ENCODE results near the gene SP7.
"Not testable (repeated sequence)": the region's sequence is repeated elsewhere in the genome, so short reads cannot be mapped to it uniquely, and the experiment has no call there.

SP7 gene

DNA sequence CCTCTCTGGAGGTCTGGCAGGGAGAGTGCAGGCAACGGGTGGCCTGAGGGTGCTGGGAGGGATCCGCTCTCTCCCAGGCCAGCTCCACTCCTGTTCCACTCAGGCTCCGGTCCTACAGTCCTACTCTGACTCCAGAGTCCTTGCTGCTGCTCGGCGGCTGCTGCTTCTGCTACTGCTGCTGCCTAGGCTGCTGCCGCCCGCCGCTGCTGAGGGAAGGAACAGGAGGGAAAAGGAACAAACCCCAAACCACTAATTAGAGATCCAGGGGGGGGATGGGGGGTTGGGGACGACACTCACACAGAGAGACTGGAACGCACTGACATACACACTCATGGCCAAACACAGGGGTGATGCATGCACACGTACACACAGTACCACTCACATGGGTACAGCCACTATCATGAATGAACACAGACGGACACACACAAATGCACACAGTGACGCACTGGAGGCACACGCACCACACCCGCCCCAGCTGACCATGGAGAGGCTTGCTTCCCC lies at the start of gene SP7:
Gene SP7 (minus strand): TSS at position 174 of the 501 bp plus-strand sequence. CDS start 708 bp downstream, outside the sequence.
- DNase-seq: no peak

DNA sequence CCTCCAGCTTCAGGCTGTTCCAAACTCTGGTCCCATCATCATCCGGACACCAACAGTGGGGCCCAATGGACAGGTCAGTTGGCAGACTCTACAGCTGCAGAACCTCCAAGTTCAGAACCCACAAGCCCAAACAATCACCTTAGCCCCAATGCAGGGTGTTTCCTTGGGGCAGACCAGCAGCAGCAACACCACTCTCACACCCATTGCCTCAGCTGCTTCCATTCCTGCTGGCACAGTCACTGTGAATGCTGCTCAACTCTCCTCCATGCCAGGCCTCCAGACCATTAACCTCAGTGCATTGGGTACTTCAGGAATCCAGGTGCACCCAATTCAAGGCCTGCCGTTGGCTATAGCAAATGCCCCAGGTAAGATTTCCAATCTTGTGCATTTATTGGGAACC lies 47.1 kb upstream of the SP7 start:
- no peak for DNase-seq

DNA sequence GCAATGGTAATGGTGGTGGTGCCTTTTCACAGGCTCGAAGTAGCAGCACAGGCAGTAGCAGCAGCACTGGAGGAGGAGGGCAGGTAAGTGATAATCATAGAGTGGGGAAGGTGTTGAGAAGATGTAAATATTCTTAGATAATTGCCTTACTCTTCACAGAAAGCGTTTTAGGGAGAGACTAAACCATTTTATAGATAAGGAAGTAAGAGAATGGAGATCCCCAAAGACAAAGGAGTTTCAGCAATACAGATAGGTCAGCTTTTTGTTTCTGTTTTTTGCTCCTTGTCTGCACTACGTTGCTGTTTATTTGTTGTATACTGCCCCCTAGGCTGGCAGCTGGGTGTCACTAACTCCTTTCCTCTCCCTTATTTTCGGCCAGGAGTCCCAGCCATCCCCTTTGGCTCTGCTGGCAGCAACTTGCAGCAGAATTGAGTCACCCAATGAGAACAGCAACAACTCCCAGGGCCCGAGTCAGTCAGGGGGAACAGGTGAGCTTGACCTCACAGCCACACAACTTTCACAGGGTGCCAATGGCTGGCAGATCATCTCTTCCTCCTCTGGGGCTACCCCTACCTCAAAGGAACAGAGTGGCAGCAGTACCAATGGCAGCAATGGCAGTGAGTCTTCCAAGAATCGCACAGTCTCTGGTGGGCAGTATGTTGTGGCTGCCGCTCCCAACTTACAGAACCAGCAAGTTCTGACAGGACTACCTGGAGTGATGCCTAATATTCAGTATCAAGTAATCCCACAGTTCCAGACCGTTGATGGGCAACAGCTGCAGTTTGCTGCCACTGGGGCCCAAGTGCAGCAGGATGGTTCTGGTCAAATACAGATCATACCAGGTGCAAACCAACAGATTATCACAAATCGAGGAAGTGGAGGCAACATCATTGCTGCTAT lies 45.8 kb upstream of the SP7 start:
- no peak for DNase-seq

DNA sequence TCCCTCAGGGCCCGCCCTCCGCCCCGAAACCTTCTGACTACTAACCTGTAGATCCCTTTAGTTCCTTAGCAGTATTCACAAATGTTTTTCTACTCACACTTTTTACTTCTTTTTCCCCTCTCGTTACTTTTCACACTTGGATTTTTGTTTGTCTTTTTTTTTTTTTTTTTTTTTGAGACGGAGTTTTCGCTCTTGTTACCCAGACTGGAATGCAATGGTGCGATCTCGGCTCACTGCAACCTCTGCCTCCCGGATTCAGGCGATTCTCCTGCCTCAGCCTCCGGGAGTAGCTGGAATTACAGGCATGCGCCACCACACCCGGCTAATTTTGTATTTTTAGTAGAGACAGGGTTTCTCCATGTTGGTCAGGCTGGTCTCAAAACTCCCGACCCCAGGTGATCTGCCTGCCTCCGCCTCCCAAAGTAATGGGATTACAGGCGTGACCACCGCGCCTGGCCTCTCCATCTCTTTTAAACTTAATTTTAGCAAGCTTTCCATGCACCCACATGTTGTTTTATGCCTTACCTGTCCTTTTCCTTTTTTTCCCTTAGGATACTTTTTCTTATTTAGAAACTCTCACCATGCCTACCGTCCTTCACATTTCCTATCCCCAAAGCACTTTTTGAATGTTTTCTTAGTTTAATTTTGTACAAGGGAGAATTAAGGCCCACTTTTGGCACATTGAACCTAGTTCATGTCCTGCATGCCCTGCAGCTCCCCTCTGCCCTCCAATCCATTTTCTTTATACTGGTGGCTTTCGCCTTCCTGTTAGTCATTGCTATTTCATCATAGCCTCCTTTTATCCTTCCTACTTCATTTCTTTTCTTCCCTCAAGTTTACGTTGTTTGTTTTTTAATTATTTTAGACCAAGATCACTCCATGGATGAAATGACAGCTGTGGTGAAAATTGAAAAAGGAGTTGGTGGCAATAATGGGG lies 44.9 kb upstream of the SP7 start:
- peak; percentile 23 for DNase-seq

DNA sequence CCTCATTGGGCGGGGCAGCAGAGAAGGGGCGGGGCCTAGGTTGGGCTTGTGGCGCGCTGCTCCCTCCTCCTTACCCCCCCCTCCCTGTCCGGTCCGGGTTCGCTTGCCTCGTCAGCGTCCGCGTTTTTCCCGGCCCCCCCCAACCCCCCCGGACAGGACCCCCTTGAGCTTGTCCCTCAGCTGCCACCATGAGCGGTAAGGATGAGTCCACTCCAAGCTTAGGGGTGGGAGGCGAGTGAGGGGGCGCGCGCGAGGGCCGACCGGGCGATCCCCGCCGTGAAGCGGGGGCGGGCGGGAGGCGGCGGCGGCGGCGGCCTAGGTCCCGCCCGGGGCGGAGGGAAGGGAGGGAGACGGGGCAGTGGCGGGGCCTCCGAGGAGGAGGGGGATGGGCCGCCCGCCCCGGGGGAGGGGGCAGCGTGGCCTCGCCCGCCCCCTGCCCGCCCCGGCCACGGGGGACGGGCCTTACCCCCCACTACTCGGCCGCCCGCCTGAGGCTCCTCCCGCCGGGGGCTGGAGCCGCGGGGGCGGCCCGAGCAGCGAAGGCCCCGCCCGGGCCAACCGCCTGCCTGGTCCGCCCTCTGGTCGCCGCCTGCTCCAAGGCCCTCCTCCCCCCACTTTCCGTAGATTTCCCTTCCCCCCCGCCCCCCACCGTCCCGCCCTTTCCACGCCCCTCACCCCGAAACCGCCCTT lies 44.1 kb upstream of the SP7 start, which contains the start of gene SP1:
Gene SP1 (plus strand): TSS at position 73 of the 690 bp plus-strand sequence. CDS start 116 bp downstream, at position 189.
- DNase-seq: peak; percentile 98

DNA sequence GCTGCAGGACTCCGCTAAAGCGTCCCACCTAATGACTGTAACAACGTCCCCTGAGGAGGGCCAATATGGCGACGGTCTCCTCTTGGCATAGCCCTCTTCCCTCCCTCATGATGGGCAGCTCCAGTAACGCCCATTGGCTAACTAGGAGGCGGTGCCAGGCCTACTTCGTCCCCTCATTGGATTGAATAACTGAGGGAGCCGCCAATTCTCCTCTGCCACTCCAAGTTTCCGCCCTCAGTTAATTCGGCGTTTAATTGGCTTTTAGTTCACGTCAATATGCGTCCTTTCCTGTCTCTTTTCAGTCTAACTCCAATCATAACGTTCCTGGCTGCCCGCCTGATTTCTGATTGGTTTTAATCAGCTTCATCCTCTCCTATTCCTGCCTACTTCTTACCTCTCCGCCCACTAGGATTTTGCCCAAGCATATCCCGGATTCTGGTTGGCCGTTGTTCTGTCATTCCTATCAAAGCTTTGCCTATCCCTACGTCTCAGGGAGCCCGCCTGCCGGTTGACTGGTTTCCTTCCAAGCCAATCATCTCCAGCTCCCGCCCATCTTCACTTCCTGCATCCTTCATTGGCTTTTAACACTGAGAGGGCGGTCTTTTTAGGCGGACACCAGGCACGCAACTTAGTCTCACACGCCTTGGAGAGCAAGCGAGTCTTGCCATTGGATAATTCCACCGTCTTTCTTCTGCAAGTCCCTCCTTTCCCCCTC lies 43.4 kb upstream of the SP7 start:
- peak; percentile 84 for DNase-seq

DNA sequence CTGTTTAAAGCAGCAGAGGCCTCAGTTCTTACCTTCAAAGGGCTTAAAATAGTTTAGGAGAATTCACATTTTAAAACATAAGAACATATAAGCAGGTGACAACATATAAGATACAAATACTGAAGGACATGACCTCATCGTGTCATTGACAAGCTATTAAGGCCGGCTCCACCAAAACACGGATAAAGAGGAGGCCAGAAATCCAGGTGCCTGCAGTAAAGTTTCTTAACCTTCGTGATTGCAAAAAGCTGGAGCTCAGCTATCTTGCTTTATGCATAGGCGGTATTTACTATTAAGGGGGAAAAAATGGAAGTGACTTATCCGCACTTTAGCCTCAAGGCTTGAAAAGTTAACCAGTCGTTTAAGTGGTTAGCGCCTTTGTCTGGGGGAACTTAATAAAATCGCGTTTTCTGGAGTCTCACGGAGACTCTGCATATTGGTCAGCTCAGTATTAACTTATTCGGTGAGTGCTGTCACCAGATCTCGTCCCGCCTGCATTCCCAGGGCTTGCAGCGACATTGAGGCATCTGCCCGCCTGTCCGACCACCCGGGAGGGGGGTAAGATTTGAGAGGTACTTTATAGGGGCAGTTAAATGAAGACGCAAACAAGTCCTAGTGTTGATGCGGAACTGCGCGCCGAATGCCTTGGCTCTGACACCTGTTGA lies 42.7 kb upstream of the SP7 start:
- no peak for DNase-seq

DNA sequence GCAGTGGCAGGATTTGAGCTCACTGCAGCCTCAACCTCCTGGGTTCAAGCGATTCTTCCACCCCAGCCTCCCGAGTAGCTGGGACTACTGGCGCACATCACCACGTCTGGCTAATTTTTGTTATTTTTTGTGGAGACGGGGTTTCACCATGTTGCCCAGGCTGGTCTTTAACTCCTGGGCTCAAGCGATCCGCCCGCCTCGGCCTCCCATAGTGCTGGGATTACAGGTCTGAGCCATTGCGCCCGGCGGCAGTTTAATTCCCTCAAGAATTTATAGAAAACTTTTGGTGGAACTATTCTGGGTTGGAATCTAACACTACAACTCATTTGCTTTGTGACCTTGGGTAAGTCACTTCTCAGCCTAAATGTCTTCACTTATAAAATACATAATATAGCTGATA lies 42.1 kb upstream of the SP7 start:
- no peak for DNase-seq

DNA sequence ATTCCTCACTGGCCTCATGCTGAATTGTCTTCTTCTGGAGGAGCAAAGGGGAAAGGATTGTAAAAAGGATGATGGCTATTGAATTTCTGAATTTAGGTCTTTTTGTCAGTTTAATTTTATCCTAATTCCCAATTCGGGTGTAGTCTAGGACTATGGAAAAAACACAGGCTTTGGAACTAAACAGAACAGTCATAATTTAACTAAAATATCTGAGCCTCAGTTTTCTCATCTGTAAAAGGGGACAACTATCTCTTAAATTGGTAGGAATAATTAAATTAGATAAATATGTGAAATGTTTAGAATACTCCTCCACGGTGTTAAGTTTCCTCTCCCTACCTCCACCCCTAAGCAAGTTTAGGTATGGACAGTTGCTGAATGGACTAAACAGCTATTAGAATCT lies 40.6 kb upstream of the SP7 start:
- no peak for DNase-seq

DNA sequence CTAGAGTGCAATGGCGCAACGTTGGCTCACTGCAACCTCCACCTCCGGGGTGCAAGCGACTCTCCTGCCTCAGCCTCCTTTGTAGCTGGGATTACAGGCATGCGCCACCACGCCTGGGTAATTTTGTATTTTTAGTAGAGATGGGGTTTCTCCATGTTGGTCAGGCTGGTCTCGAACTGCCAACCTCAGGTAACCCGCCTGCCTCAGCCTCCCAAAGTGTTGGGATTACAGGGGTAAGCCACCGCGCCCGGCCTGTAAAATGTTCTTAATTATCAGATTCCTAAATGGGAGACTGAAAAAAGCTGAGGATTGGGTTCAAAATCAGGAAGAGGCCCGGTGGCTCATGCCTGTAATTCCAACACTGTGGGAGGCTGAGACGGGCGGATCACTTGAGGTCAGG lies 38.1 kb upstream of the SP7 start:
- not testable (repeated sequence) for DNase-seq

DNA sequence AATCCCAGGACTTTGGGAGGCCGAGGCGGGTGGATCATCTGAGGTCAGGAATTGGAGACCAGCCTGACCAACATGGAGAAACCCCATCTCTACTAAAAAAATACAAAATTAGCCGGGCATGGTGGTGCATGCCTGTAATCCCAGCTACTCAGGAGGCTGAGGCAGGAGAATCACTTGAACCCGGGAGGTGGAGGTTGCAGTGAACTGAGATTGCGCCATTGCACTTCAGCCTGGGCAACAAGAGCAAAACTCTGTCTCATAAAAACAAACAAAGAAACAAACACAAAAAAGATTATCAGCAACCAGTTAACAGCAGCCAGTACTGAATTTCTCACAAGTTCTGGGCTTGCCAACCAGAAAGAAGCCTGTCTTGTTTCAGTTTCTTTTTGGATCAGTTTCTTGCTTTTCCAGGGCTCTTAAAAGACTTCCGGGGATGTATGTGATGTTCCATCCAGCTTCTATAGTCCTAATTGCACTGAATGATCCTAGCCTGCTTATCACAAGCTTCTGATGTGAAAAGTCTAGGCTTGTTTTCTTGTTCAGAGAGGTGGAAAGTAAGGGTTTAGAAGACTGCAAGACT lies 37.5 kb upstream of the SP7 start:
- DNase-seq: not testable (repeated sequence)

DNA sequence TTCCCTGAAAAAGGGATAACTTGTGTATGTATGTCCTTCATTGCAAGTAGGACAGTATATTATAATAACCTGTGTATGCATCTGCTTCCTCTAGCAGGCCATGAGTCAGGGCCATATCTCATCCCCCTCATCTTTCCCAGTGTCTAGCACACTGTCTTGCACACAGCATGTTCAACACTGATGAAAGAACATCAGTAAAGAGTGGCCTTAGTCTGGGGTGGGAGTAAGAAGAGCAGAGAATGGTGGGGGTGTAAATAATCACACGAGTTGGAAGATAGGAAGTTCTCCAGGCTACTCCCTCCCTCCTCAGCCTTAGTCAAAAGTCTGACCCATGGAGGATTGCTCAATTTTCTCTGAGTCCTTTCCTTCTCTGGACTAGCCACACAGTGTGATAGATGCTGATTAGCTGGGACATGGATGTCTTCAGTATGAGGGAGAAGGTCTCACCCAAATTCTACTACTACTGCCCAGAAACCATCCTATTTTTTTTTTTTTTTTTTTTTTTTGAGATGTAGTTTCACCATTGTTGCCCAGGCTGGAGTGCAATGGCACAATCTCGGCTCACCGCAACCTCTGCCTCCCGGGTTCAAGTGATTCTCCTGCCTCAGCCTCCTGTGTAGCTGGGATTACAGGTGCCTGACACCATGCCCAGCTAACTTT lies 29.2 kb upstream of the SP7 start:
- no peak for DNase-seq

DNA sequence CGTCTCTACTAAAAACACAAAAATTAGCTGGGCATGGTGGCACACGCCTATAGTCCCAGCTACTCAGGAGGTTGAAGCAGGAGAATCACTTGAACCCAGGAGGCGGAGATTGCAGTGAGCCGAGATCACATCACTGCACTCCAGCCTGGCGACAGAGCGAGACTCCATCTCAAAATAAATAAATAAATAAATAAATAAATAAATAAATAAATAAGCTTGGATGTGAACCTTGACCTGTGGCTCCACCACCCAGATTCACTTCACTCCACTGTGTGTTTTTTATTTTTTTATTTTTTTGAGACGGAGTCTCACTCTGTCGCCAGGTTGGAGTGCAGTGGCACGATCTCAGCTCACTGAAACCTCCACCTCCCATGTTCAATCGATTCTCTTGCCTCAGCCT lies 25.5 kb upstream of the SP7 start:
- not testable (repeated sequence) for DNase-seq

DNA sequence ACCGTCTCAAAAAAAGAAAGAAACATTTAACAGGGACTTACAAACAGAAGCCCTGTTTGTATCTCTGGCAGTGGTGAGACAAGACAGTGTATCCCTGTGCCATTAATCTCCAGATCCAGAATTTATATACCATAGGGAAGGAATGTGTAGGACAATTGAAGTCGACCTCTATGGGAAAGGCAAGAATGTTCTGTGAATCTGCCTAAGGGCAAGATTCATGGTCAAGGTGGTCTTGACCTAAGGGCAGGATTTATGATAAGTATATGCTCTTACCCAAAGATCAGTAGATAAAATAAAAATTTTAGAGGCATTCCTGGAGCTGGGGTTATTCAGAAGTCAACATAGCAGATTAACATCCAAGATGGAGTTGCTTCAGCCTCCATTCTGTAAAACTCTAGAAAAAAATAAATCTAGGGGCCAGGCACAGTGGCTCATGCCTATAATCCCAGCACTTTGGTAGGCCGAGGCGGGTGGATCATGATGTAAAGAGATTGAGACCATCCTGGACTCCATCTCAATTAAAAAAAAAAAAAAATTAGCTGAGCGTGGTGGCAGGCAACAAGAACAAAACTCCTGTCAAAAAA lies 22.8 kb upstream of the SP7 start:
- DNase-seq: no peak

DNA sequence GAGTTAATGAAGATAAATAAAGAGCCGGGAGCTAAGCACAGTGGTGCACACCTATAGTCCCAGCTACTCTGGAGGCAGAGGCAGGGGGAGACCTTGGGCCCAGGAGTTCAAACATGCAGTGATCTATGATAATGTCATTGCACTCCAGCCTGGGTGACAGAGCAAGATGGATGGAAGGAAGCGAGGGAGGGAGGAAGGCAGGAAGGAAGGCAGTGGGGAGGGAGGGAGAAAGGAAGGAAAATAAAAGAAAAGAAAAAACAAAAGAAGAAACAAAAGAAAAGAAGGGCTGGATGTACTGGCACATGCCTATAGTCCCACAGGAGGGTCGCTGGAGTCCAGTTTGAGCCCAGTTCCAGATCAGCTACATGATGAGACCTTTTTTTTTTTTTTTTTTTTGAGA lies 19.0 kb upstream of the SP7 start:
- no peak for DNase-seq

DNA sequence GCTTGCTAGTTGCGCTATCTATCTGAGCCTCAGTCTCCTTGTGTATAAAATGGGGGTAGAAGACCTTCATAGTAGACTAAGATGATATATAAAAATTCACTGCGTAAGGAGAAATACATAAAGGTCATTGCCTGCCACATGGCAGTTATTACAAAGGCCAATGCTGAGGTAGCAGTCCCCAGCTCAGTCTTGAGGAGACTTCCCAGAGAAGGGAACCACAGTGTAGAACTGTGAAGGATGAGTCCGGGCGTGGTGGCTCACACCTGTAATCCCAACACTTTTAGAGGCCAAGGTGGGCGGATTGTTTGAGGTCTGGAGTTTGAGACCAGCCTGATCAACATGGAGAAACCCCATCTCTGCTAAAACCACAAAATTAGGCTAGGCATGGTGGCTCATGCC lies 17.1 kb upstream of the SP7 start:
- DNase-seq: no peak

DNA sequence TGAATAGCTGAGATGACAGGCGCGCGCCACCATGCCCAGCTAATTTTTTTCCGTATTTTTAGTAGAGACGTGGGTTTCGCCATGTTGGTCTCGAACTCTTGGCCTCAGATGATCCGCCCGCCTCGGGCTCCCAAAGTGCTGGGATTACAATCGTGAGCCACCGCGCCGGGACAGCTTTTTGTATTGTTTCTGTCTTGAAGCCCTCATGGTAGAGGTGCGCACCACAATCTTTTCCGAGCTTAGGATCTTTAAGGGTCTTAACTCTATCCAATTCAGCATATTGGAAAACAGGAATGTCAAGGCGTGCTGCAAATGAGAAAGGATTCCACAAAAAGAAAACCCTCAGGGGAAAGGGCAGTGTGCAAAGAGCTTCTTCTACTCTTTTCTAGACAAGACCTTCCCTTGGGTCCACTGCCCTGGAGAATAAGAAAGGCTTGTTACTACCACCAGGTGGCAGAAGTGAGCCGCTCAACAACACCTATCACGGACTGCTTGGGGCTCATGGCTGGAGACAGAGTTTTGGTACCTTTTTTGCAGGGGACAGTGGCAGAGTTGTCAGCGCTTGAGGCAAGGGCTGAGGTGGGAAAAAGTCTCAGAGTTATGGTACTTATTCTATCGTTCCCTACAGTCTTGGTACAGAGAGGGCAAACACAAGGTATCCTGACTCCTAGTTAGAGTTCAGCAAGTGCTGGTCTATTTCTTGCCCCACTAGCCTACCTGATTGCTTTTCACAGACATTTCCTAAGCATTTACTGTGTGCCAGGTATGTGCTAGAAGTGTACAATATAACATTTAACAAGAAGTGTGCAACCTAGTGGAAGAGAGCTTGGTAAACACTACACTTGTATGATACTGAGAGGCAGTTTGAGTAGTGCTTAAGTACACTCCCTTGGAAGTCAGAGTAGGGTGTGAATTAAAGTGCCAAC lies 16.4 kb upstream of the SP7 start:
- peak; percentile 76 for DNase-seq

DNA sequence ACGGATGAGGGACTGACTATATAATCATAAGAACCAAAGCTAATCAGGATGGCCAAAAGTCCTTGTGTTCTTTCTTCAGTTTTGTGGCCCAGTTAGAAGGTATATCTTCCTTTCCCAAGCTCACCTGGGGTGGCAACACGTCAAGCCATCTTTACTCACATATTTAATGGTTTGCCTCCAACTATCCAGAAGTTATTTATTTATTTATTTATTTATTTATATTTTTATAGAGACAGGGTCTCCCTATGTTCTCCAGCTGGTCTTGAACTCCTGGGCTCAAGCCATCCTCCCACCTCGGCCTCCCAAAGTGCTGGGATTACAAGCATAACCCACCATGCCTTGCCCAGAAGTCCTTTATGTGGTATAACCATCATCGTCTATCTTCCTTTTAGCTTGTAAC lies 11.8 kb upstream of the SP7 start:
- DNase-seq: no peak

DNA sequence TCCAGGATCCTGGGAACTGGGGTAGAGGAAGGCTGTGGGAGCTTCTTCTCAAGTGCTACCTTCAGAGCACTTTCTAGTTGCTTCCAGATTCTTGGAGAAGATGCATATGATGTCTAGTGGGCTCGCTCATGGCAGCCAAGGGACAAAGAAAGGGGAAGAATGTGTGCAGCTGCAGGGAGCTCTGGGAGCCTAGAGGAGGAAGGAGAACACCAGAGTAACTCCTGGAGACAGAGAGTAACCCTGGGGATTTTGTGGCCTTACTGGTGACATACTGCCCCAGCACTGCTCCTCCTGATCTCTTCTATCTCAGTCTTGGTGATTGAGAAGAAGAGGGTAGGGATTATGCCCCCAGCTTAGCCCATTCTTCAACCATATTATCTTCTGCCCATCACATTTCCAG lies 10.3 kb upstream of the SP7 start:
- DNase-seq: no peak
